Ishikawa (cell line): ENCODE data around the gene C12orf43.

Experiments used
- CEBPB ChIP-seq: IDR thresholded peaks from 2 replicates; pipeline ENCODE4 v1.6.1; 2012
- CREB1 ChIP-seq: IDR thresholded peaks from 2 replicates; pipeline ENCODE4 v1.6.1; 2012; ENCODE audit warnings: low read depth
- EGR1 ChIP-seq: IDR thresholded peaks from 2 replicates; pipeline ENCODE4 v1.6.1; 2012
- EP300 ChIP-seq: IDR thresholded peaks from 2 replicates; pipeline ENCODE4 v1.6.1; 2012; ENCODE audit warnings: borderline replicate concordance
- FOXM1 ChIP-seq: IDR thresholded peaks from 2 replicates; pipeline ENCODE4 v1.6.1; 2012; ENCODE audit warnings: low read depth, borderline replicate concordance
- MAX ChIP-seq: IDR thresholded peaks from 2 replicates; pipeline ENCODE4 v1.6.1; 2012
- NFIC ChIP-seq: IDR thresholded peaks from 2 replicates; pipeline ENCODE4 v1.6.1; 2012
- RAD21 ChIP-seq: IDR thresholded peaks from 2 replicates; pipeline ENCODE4 v1.6.1; 2012; ENCODE audit warnings: low read depth
- REST ChIP-seq: IDR thresholded peaks from 2 replicates; pipeline ENCODE4 v1.6.1; 2012; ENCODE audit warnings: low read depth, mild to moderate bottlenecking
- TAF1 ChIP-seq: IDR thresholded peaks from 2 replicates; pipeline ENCODE4 v1.6.1; 2012; ENCODE audit warnings: low read depth, mild to moderate bottlenecking
- TCF12 ChIP-seq: IDR thresholded peaks from 2 replicates; pipeline ENCODE4 v1.6.1; 2012; ENCODE audit warnings: low read depth
- TEAD4 ChIP-seq: IDR thresholded peaks from 2 replicates; pipeline ENCODE4 v1.6.1; 2012
- USF1 ChIP-seq: IDR thresholded peaks from 2 replicates; pipeline ENCODE4 v1.6.1; 2012
- YY1 ChIP-seq: IDR thresholded peaks from 2 replicates; pipeline ENCODE4 v1.6.1; 2012; ENCODE audit warnings: low read depth

- TF ChIP-seq YY1: no peak
- no peak for TF ChIP-seq EP300
- no peak for TF ChIP-seq RAD21
- no peak for TF ChIP-seq EGR1
- no peak for TF ChIP-seq REST
- TF ChIP-seq MAX: no peak
- no peak for TF ChIP-seq TEAD4
- TF ChIP-seq TAF1: no peak
- TF ChIP-seq CEBPB: no peak
- no peak for TF ChIP-seq CREB1
- TF ChIP-seq NFIC: no peak
- TF ChIP-seq USF1: no peak
- TF ChIP-seq TCF12: no peak
- no peak for TF ChIP-seq FOXM1
Measured at GRCh38 chr12:120979220-120979861, 36.9 kb downstream of the C12orf43 start.
